ENCODE data around the gene PRDM9. TPM values are rescaled to one million over a fixed set of nuclear protein-coding genes. Genes with fewer than 3 reads are reported as not detected.
"Not testable (repeated sequence)": the region's sequence is repeated elsewhere in the genome, so short reads cannot be mapped to it uniquely, and the experiment has no call there.

The PRDM9 gene
- total RNA-seq, 1 donor from 2014 or later = not detected

DNA sequence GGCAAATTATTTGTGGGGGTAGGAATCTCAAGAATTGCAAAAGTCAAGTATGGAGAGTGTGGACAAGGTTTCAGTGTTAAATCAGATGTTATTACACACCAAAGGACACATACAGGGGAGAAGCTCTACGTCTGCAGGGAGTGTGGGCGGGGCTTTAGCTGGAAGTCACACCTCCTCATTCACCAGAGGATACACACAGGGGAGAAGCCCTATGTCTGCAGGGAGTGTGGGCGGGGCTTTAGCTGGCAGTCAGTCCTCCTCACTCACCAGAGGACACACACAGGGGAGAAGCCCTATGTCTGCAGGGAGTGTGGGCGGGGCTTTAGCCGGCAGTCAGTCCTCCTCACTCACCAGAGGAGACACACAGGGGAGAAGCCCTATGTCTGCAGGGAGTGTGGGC lies 19.2 kb downstream of the PRDM9 start:
- DNase-seq (ENCODE audit: low spot score in 2 of 2); FAIRE-seq: not testable (repeated sequence)

GRCh38 chr5:23527216-23527920 lies 20.0 kb downstream of the PRDM9 start:
- not testable (repeated sequence) for FAIRE-seq; DNase-seq (ENCODE audit: low spot score in 2 of 2)

DNA sequence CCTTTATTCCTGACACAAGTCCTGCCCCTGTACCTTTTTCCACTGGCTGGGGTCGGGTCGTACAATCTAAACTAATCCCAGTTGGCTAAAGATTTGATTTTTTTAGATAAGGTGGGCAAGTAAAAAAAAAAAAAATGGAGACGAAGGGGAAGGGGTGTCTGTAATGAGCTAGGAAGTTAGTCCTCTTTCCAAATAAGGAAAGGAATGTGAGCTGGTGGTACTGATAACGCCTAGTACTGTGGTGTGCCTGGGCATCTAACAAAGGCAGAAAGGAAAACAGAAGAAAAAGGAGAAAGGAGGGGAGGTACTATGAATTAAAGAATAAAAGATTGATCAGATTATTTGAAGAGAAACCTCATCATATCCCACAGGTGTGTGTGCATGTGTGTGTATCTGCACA lies 21.3 kb downstream of the PRDM9 start:
- DNase-seq (ENCODE audit: low spot score in 2 of 2) (no peak), FAIRE-seq (no peak)

DNA sequence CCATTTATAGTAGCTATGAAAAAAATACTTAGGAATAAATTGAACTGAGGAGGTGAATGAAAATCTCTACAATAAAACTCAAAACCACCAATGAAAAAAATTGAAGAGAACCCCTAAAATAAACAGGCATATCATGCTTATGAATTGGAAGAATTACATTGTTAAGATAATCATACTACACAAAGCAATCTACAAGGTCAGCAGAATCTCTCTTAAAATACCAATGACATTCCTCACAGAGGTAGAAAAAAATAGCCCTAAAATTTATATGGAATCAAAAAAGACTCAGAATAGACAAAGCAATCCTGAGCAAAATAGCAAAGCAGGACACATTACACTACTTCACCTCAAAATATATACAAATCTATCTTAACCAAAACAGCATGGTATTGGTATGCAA lies 23.2 kb downstream of the PRDM9 start:
- DNase-seq (ENCODE audit: low spot score in 2 of 2) (no peak), FAIRE-seq (no peak)

DNA sequence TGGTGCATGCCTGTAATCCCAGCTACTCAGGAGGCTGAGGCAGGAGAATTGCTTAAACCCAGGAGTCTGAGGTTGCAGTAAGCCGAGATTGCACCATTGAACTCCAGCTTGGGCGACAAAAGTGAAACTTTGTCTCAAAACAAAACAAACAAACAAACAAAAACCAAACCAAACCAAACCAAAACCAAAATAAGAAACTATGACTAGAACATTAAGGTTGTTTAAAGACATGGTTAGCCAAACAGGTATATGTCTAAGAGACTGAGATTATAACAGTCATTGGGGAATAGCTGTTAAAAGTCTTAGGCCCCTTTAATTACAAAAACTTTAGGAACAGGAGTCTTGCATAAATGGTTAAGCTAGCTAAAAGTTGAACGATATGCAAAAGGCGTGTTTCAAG lies 63.6 kb downstream of the PRDM9 start:
- FAIRE-seq (no peak), DNase-seq (ENCODE audit: low spot score in 2 of 2) (no peak)
